GM12801 (cell line): ENCODE measurements around the gene JAML.

Experiments
- TF ChIP-seq, protein P1 (sequence below): IDR thresholded peaks from one replicate; pipeline ENCODE4 v1.5.1; 2011; ENCODE audit warnings: control low read depth; ENCODE audit not compliant: insufficient read length; ENCODE audit errors: extremely low read depth

JAML gene

GRCh38 chr11:118186346-118187107 is 38.3 kb downstream of the JAML start:
- TF ChIP-seq, protein P1, sequence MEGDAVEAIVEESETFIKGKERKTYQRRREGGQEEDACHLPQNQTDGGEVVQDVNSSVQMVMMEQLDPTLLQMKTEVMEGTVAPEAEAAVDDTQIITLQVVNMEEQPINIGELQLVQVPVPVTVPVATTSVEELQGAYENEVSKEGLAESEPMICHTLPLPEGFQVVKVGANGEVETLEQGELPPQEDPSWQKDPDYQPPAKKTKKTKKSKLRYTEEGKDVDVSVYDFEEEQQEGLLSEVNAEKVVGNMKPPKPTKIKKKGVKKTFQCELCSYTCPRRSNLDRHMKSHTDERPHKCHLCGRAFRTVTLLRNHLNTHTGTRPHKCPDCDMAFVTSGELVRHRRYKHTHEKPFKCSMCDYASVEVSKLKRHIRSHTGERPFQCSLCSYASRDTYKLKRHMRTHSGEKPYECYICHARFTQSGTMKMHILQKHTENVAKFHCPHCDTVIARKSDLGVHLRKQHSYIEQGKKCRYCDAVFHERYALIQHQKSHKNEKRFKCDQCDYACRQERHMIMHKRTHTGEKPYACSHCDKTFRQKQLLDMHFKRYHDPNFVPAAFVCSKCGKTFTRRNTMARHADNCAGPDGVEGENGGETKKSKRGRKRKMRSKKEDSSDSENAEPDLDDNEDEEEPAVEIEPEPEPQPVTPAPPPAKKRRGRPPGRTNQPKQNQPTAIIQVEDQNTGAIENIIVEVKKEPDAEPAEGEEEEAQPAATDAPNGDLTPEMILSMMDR, result no peak

- TF ChIP-seq, protein P1, result no peak
Measured at GRCh38 chr11:118184784-118185579, 39.8 kb downstream of the JAML start.

- TF ChIP-seq, protein P1, result no peak
Measured at GRCh38 chr11:118180300-118180703, 44.5 kb downstream of the JAML start.

GRCh38 chr11:118176778-118177134 is 48.1 kb downstream of the JAML start:
- TF ChIP-seq, protein P1, result no peak

GRCh38 chr11:118175993-118176777 is 48.6 kb downstream of the JAML start, which contains the start of gene SCN2B:
SCN2B (minus strand) TSS chr11:118176639; CDS start chr11:118176431, 208 bp downstream.
- TF ChIP-seq, protein P1, result no peak

- TF ChIP-seq, protein P1, result no peak
Measured at GRCh38 chr11:118175031-118175992, 49.5 kb downstream of the JAML start.
